ENCODE results near the gene NDUFAF7. TPM values are rescaled to one million over a fixed set of nuclear protein-coding genes. Genes with fewer than 3 reads are reported as not detected.
"Not testable (repeated sequence)": the region's sequence is repeated elsewhere in the genome, so short reads cannot be mapped to it uniquely, and the experiment has no call there.

Gene NDUFAF7
- polyA plus RNA-seq, 1 experiment = 23.3 TPM

DNA sequence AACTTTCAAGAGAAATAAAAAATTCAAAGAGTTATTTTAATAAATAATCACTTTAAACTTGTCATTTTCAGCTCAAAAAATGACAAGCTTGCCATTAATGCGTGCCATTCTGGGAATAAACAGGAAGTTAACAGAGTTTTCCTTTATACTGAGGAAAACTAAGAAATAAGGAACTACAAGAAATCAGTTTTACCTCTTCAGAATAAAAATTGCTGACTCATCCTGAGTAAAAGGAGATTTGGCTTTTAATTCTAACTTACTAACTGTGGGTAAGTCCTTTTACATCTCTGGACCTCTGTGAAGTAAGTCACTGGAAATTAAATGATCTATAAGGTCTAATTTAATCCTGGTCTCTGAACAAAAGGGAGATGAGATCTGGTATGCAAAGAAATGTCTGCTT is 16.2 kb upstream of the NDUFAF7 start:
- Histone ChIP-seq H3K4me3 (ENCODE audit: low read depth, low read length) (no peak overlapping the region), H3K9me3 (ENCODE audit: control insufficient read depth, insufficient read depth, low read length) (no peaks in the 10 kb centered on the region), H3K27ac (ENCODE audit: low read depth, low read length) (no peak overlapping the region), H3K27me3 (ENCODE audit: control insufficient read depth, insufficient read depth, low read length) (no peaks in the 10 kb centered on the region)
- ChIA-PET POLR2A (no interaction called here), CTCF (no interaction called here)
- TF ChIP-seq CTCF (IDR thresholded peaks at IDR 0.05; ENCODE audit: low read depth, low read length) = no peak
- no peak for DNase-seq (ENCODE audit: low read depth, low spot score)

GRCh38 chr2:37219046-37219445 is 12.4 kb upstream of the NDUFAF7 start:
- Histone ChIP-seq H3K9me3 (ENCODE audit: control insufficient read depth, insufficient read depth, low read length) (no peaks in the 10 kb centered on the region), H3K4me3 (ENCODE audit: low read depth, low read length) (no peak overlapping the region), H3K27me3 (ENCODE audit: control insufficient read depth, insufficient read depth, low read length) (no peaks in the 10 kb centered on the region), H3K27ac (ENCODE audit: low read depth, low read length) (no peak overlapping the region)
- no peak for DNase-seq (ENCODE audit: low read depth, low spot score)
- ChIA-PET POLR2A (no interaction called here), CTCF (interaction anchor here (1.2 kb wide), 1 partner anchor 47 kb away, joined by 3 read pairs; no protein-coding TSS in a partner anchor)
- no peak for TF ChIP-seq CTCF (IDR thresholded peaks at IDR 0.05; ENCODE audit: low read depth, low read length)

GRCh38 chr2:37223131-37223530 is 8.3 kb upstream of the NDUFAF7 start:
- POLR2A ChIA-PET = no interaction called here
- no peak overlapping the region for H3K27ac ChIP-seq (ENCODE audit: low read depth, low read length)
- DNase-seq (ENCODE audit: low read depth, low spot score) = no peak
- no peaks in the 10 kb centered on the region for H3K9me3 ChIP-seq (ENCODE audit: control insufficient read depth, insufficient read depth, low read length)
- CTCF ChIA-PET = interaction anchor here (0.5 to 2.2 kb wide), 2 partner anchors 42 to 54 kb away, joined by 3 to 7 read pairs; no protein-coding TSS in a partner anchor
- TF ChIP-seq CTCF (IDR thresholded peaks at IDR 0.05; ENCODE audit: low read depth, low read length) = no peak
- H3K4me3 ChIP-seq (ENCODE audit: low read depth, low read length) = no peak overlapping the region
- H3K27me3 ChIP-seq (ENCODE audit: control insufficient read depth, insufficient read depth, low read length) = no peaks in the 10 kb centered on the region

DNA sequence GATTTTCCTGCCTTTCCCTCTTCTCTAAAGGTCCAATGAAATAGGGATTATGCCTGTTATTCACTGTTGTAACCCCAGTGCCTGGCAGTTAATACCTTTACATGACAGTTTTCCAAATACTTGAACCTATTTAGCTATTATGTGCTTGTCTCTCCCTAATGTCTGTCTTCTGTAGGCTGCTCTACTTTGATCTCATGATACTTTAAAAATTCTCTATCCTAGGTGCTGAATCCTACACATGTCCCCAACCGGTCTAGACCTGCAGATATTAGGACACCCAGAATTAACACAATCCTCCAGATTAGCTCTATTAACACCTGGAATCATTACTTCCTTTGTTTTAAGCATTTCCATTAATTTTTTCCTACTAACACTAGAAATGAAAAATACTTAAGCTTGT is 7.4 kb upstream of the NDUFAF7 start:
- Histone ChIP-seq H3K27me3 (ENCODE audit: control insufficient read depth, insufficient read depth, low read length) (no peaks in the 10 kb centered on the region), H3K4me3 (ENCODE audit: low read depth, low read length) (no peak overlapping the region), H3K27ac (ENCODE audit: low read depth, low read length) (no peak overlapping the region), H3K9me3 (ENCODE audit: control insufficient read depth, insufficient read depth, low read length) (no peaks in the 10 kb centered on the region)
- TF ChIP-seq CTCF (IDR thresholded peaks at IDR 0.05; ENCODE audit: low read depth, low read length) = no peak
- ChIA-PET CTCF (interaction anchor here (2.2 kb wide), 1 partner anchor 55 kb away, joined by 7 read pairs; no protein-coding TSS in a partner anchor), POLR2A (no interaction called here)
- DNase-seq (ENCODE audit: low read depth, low spot score) = no peak

GRCh38 chr2:37225129-37225528 is 6.3 kb upstream of the NDUFAF7 start:
- H3K9me3 ChIP-seq (ENCODE audit: control insufficient read depth, insufficient read depth, low read length); H3K4me3 ChIP-seq (ENCODE audit: low read depth, low read length); H3K27me3 ChIP-seq (ENCODE audit: control insufficient read depth, insufficient read depth, low read length); DNase-seq (ENCODE audit: low read depth, low spot score); POLR2A ChIA-PET; H3K27ac ChIP-seq (ENCODE audit: low read depth, low read length); CTCF ChIA-PET: not testable (repeated sequence)

DNA sequence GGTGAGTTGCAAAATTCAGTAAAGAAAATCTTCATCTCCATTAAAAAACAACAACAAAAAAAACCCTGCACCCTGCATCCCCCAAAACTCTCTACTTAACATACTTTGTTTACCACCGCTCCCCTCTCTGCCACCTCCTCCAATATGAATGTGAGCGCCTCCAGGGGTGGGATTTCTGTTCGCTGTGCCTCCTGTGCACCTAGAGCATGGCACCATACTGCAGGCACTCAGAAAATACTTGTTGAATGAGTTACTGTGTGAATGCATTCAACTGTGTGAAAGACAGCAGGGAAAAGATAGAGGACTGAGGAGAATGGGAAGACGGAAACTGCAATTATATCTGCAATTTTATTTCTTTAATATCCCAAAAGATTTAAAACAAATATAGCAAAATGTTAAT is 4.6 kb upstream of the NDUFAF7 start:
- POLR2A ChIA-PET = no interaction called here
- no peaks in the 10 kb centered on the region for H3K27me3 ChIP-seq (ENCODE audit: control insufficient read depth, insufficient read depth, low read length)
- CTCF ChIA-PET = no interaction called here
- H3K27ac ChIP-seq (ENCODE audit: low read depth, low read length) = no peak overlapping the region
- peaks cover 4% of the 10 kb centered on the region; the same call in 1 of the 2 replicates for H3K9me3 ChIP-seq (ENCODE audit: control insufficient read depth, insufficient read depth, low read length)
- DNase-seq (ENCODE audit: low read depth, low spot score) = no peak
- H3K4me3 ChIP-seq (ENCODE audit: low read depth, low read length) = no peak overlapping the region
- TF ChIP-seq CTCF (IDR thresholded peaks at IDR 0.05; ENCODE audit: low read depth, low read length) = no peak

Measured in AG04450 (cell line).